SJCRH30 (cell line): ENCODE data around the gene GNG7. TPM values are rescaled to one million over a fixed set of nuclear protein-coding genes. Genes with fewer than 3 reads are reported as not detected.

Experiments used
- DNase-seq, 2 experiments: peaks; one replicate each; pipeline ENCODE4 v3.0.0-alpha.2; 2015 to 2020
- H3K27ac ChIP-seq: fragments of 250-450 bp; sonication (Bioruptor Pico); 2 replicates; pipeline ENCODE4 v1.5.1; 2020; ENCODE audit warnings: mild to moderate bottlenecking, moderate library complexity
- H3K27me3 ChIP-seq: fragments of 250-450 bp; sonication (Bioruptor Pico); 2 replicates; pipeline ENCODE4 v1.5.1; 2020; ENCODE audit warnings: mild to moderate bottlenecking, moderate library complexity
- H3K36me3 ChIP-seq: fragments of 250-450 bp; sonication (Bioruptor Pico); 2 replicates; pipeline ENCODE4 v1.5.1; 2020; ENCODE audit warnings: mild to moderate bottlenecking, moderate library complexity
- H3K4me1 ChIP-seq: fragments of 250-450 bp; sonication (Bioruptor Pico); 2 replicates; pipeline ENCODE4 v1.5.1; 2020; ENCODE audit warnings: mild to moderate bottlenecking, moderate library complexity
- H3K4me3 ChIP-seq: fragments of 250-450 bp; sonication (Bioruptor Pico); 2 replicates; pipeline ENCODE4 v1.5.1; 2020; ENCODE audit warnings: mild to moderate bottlenecking, moderate library complexity
- H3K9me3 ChIP-seq: fragments of 250-450 bp; sonication (Bioruptor Pico); replicated peaks from 2 replicates; pipeline ENCODE4 v1.5.1; 2020; ENCODE audit warnings: mild to moderate bottlenecking, moderate library complexity
- total RNA-seq: library from RNA; depleted of rRNA; stranded (reverse); fragments of >200 nt; shearing (Covaris generic); gene quantifications from 2 replicates; pipeline ENCODE4 v1.2.3, GENCODE V29; 2014; rRNA removed

The GNG7 gene
- total RNA-seq, result not detected in 2 replicates

- H3K9me3 ChIP-seq, result no peaks in the 10 kb centered on the region
- no peaks in the 10 kb centered on the region for H3K36me3 ChIP-seq
- no peaks in the 10 kb centered on the region for H3K27me3 ChIP-seq
- H3K27ac ChIP-seq, result no peak within 1 kb of the TSS
- H3K4me3 ChIP-seq, result no peak within 1 kb of the TSS
- H3K4me1 ChIP-seq, result no peaks in the 10 kb centered on the region
- no peak for DNase-seq
Observed at GRCh38 chr19:2702170-2703076, at the start of gene GNG7. TSS of gene GNG7 (minus strand) at chr19:2702694. CDS start at chr19:2520688, 182,006 bp downstream.

DNA sequence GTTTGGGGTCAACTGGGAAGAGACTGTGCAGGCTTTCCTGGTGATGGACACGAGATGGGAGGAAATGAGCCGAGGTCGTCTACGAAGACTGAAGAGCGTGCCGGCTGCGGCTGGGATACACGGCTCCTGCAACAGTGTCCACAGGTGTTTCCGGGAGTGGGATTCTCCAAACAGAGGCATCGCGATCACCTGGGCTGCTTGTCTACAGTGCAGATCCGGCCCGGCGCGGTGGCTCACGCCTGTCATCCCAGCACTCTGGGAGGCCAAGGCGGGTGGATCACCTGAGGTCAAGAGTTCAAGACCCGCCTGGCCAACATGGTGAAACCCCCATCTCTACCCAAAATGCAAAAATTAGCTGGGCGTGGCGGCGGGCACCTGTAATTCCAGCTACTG, 48.9 kb upstream of the GNG7 start:
- H3K4me3 ChIP-seq, result no peak overlapping the region
- DNase-seq, result no peak

GRCh38 chr19:2750808-2751437, 48.4 kb upstream of the GNG7 start:
- H3K36me3 ChIP-seq, result peaks cover 12% of the 10 kb centered on the region
- no peaks in the 10 kb centered on the region for H3K4me1 ChIP-seq
- no peak overlapping the region for H3K4me3 ChIP-seq
- H3K27me3 ChIP-seq, result no peaks in the 10 kb centered on the region
- no peak overlapping the region for H3K27ac ChIP-seq
- DNase-seq, result no peak
- no peaks in the 10 kb centered on the region for H3K9me3 ChIP-seq

More for the DNA sequence above, 48.9 kb upstream of the GNG7 start:
- Histone ChIP-seq H3K4me1 (no peaks in the 10 kb centered on the region), H3K9me3 (no peaks in the 10 kb centered on the region), H3K27me3 (no peaks in the 10 kb centered on the region), H3K36me3 (peaks cover 12% of the 10 kb centered on the region), H3K27ac (no peak overlapping the region)

- no peak for DNase-seq
- Histone ChIP-seq H3K27ac (no peak overlapping the region), H3K36me3 (no peaks in the 10 kb centered on the region), H3K27me3 (no peaks in the 10 kb centered on the region), H3K4me3 (no peak overlapping the region), H3K9me3 (no peaks in the 10 kb centered on the region), H3K4me1 (no peaks in the 10 kb centered on the region)
Observed at GRCh38 chr19:2747349-2747748, 44.9 kb upstream of the GNG7 start.

DNA sequence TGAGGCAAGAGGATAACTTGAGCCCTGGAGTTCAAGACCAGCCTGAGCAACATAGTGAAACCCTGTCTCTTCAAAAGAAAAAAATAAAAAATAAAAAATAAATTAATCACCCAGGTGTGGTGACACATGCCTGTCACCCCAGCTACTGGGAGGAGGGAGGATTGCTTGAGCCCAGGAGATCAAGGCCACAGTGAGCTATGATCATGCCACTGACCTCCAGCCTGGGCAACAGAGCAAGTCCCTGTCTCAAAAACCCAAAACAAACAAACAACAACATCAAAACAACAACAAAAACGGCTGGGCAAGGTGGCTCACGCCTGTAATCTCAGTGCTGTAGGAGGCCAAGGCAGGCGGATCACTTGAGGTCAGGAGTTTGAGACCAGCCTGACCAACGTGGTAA, 41.6 kb upstream of the GNG7 start:
- no peak overlapping the region for H3K27ac ChIP-seq
- H3K36me3 ChIP-seq, result no peaks in the 10 kb centered on the region
- H3K4me1 ChIP-seq, result no peaks in the 10 kb centered on the region
- DNase-seq, result no peak
- no peaks in the 10 kb centered on the region for H3K27me3 ChIP-seq
- no peak overlapping the region for H3K4me3 ChIP-seq
- H3K9me3 ChIP-seq, result no peaks in the 10 kb centered on the region

GRCh38 chr19:2743099-2743498, 40.6 kb upstream of the GNG7 start:
- Histone ChIP-seq H3K27me3 (no peaks in the 10 kb centered on the region), H3K27ac (no peak overlapping the region), H3K9me3 (no peaks in the 10 kb centered on the region), H3K36me3 (no peaks in the 10 kb centered on the region), H3K4me1 (no peaks in the 10 kb centered on the region), H3K4me3 (no peak overlapping the region)
- no peak for DNase-seq

DNA sequence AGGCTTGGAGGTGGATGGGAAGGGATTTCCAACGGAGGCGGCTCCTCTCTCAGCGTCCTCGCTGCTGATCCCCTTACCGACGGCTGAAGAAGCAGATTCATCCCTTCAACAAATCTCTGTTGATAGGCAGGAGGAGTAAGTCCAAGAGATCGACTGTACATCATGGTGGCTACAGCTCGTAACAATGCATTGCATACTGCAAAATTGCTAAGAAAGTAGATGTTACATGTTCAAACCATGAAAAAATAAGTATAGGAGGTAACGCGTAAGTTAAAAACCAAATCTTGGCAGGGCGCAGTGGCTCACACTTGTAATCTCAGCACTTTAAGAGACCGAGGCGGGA, 37.8 kb upstream of the GNG7 start:
- Histone ChIP-seq H3K27ac (no peak overlapping the region), H3K9me3 (no peaks in the 10 kb centered on the region), H3K36me3 (peaks cover 8% of the 10 kb centered on the region), H3K4me1 (no peaks in the 10 kb centered on the region), H3K27me3 (no peaks in the 10 kb centered on the region), H3K4me3 (no peak overlapping the region)
- no peak for DNase-seq

- peak; percentile 99 for DNase-seq
- Histone ChIP-seq H3K4me1 (no peaks in the 10 kb centered on the region), H3K27ac (no peak within 1 kb of the TSS), H3K36me3 (peaks cover 8% of the 10 kb centered on the region), H3K27me3 (no peaks in the 10 kb centered on the region), H3K9me3 (no peaks in the 10 kb centered on the region), H3K4me3 (peak within 1 kb of the TSS; percentile 66)
Observed at GRCh38 chr19:2739602-2740313, 37.3 kb upstream of the GNG7 start, which contains the start of gene SLC39A3. TSS of gene SLC39A3 (minus strand) at chr19:2740017. CDS start at chr19:2737257, 2,760 bp downstream.

DNA sequence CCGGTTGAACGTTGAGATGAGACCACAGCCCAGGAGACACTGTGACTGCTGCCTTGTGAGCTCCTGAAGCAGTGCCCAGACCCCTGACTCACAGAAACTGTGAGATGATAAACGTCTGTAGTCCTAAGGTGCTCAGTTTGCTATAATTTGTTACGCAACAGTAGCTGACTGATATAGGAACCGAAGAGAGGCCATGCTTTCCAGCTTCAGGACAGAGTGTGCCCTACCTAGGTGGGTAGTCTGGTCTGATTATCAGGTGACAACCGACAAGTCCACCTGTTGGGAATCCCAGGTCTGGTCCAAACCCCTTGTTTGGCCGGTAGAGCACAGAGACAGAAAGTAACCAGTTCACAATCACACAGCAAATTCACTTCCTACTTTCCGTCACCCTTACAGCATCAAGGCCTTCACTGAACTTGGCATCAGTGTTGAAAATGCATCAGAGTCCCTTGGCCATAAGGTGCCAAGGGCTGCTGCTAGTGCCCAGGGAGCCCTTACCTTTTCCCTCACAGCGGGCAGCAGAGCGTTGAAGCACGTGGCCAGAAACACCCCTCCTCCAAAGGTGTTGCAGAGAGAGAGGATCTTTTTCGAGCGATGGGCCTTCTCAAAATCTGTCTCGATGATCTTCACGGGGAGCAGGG, 34.2 kb upstream of the GNG7 start:
- no peaks in the 10 kb centered on the region for H3K9me3 ChIP-seq
- no peaks in the 10 kb centered on the region for H3K4me1 ChIP-seq
- no peak overlapping the region for H3K27ac ChIP-seq
- H3K27me3 ChIP-seq, result no peaks in the 10 kb centered on the region
- H3K4me3 ChIP-seq, result no peak overlapping the region
- no peak for DNase-seq
- peaks cover 8% of the 10 kb centered on the region for H3K36me3 ChIP-seq

DNA sequence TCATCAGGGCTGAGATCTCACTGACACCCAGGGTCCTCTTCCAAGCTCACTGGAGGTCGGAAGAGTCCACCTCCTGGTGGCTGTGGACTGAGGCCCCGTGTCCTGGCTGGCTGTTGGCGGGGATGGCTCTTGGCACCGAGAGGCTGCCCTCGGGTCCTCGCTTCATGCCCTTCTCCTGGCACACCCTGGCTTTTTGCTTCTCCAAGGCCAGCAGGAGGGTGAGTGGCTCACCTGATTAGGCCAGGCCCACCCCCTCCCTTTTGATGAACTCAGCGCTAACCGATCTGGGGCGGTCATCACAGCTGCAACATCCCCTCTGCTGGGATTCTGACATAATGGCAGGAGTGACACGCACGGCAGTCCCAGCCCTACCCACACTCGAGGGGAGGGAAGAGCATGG, 32.9 kb upstream of the GNG7 start:
- DNase-seq, result no peak
- no peak overlapping the region for H3K27ac ChIP-seq
- H3K9me3 ChIP-seq, result no peaks in the 10 kb centered on the region
- peaks cover 8% of the 10 kb centered on the region for H3K36me3 ChIP-seq
- H3K4me1 ChIP-seq, result no peaks in the 10 kb centered on the region
- no peak overlapping the region for H3K4me3 ChIP-seq
- H3K27me3 ChIP-seq, result no peaks in the 10 kb centered on the region

GRCh38 chr19:2734589-2735288, 32.2 kb upstream of the GNG7 start:
- H3K27ac ChIP-seq, result no peak overlapping the region
- no peaks in the 10 kb centered on the region for H3K9me3 ChIP-seq
- H3K27me3 ChIP-seq, result no peaks in the 10 kb centered on the region
- no peaks in the 10 kb centered on the region for H3K4me1 ChIP-seq
- peaks cover 8% of the 10 kb centered on the region for H3K36me3 ChIP-seq
- no peak overlapping the region for H3K4me3 ChIP-seq
- no peak for DNase-seq

- Histone ChIP-seq H3K27ac (no peak overlapping the region), H3K9me3 (no peaks in the 10 kb centered on the region), H3K27me3 (no peaks in the 10 kb centered on the region), H3K4me1 (no peaks in the 10 kb centered on the region), H3K4me3 (no peak overlapping the region), H3K36me3 (peaks cover 8% of the 10 kb centered on the region)
- peak; percentile 29 to 40 for DNase-seq
Observed at GRCh38 chr19:2733930-2734588, 31.6 kb upstream of the GNG7 start.

DNA sequence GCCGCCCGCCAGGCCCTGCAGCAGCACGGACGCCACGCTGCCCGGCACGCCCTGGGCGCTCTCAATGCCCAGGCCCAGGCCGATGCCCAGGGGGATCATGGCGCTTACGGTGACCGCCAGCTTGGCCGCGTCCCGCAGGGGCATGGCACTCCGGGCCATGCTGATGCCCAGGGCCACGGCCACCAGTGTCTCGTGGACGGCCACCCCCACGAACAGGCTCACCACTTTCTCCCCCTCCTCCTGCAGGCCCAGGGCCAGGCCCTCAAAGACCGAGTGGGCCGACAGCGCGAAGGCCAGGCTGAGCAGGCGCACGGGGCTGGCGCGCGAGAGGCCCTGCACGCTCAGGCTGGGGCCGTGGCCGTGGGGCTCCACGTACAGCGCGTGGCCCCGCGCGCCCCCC, 30.4 kb upstream of the GNG7 start:
- H3K4me1 ChIP-seq, result no peaks in the 10 kb centered on the region
- no peak for DNase-seq
- H3K4me3 ChIP-seq, result no peak overlapping the region
- peaks cover 8% of the 10 kb centered on the region for H3K36me3 ChIP-seq
- H3K9me3 ChIP-seq, result no peaks in the 10 kb centered on the region
- H3K27me3 ChIP-seq, result 0 out of 2 replicates have a peak, but pooled peaks cover under 1% of the 10 kb centered on the region
- no peak overlapping the region for H3K27ac ChIP-seq
